NOMO-1 (cell line): ENCODE measurements around the gene THRAP3.
"Not testable (repeated sequence)": the region's sequence is repeated elsewhere in the genome, so short reads cannot be mapped to it uniquely, and the experiment has no call there.

Experiments
- DNase-seq, 2 experiments: peaks; one replicate each; lab custom pipeline; 2025; ENCODE audit not compliant: unreplicated experiment in 2 of 2; lab: John Stamatoyannopoulos, UW

Gene THRAP3

DNA sequence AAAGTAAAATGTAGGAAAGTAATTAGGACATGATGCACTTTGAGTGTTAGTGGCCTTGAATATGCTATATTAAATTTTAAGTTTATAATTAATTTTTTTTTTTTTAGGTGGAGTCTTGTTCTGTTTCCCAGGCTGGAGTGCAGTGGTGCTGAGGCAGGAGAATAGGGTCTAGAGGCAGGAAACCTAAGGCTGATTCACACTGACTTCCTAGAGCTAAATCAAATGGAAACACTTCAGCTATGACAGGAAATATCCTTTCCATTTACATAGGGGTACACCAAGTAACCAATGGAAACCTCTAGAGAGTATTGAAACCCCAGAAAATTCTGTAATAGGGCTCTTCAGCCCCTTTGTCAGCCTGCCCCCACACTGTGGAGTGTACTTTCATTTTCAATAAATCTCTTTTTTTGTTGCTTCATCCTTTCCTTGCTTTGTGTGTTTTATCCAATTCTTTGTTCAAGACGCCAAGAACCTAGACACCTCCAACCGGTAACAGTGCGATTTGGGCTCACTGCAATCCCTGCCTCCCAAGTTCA lies 17.9 kb upstream of the THRAP3 start:
- no peak for DNase-seq

DNA sequence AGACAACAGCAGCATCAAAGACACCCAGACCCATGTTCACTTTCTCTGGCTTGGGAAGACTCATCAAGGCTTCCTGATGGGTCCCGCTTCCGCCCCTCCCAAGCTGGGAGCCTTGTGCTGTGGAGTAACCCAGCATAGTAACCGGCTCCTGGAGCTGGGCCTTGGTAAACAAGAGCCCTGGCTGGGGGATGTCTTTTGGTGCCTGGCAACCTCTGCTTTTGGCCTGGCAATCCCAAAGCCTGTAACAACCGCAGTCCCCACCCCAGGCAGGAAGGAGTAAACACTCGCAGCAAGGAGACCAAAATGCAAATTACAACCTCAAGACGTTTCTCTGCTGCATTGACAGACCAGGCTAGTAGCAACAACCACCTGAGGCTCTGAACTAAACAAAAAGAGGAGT lies 16.9 kb upstream of the THRAP3 start:
- DNase-seq = no peak

DNA sequence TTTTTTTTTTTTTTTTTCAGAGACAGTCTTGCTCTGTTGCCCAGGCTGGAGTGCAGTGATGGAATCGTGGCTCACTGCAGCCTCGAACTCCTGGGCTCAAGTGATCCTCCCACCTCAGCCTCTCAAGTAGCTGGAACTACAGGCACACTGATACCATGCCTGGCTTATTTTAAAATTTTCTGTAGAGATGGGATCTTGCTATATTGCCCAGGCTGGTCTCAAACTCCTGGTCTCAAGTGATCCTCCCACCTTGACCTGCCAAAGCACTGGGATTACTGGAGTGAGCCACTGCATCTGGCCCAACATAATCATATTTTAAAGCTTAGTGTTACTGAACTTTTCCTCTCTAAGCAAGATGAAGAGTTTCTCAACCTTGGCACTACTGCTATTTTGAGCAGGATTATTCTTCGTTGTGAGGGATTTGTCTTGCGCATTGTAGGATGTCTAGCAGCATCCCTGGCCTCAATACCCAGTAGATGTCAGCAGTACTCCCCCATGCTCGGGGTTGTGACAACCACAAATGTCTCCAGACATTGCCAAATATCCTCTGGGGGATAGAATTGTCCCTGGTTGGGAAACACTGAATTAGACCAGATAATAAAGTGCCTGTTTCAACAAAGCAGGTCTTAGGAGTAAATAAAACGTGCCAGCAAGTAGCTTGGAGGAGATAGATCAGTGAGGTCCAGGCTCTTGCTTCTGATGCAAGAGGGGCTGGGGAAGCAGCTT lies 15.1 kb upstream of the THRAP3 start:
- DNase-seq = peak; percentile 69 to 87

DNA sequence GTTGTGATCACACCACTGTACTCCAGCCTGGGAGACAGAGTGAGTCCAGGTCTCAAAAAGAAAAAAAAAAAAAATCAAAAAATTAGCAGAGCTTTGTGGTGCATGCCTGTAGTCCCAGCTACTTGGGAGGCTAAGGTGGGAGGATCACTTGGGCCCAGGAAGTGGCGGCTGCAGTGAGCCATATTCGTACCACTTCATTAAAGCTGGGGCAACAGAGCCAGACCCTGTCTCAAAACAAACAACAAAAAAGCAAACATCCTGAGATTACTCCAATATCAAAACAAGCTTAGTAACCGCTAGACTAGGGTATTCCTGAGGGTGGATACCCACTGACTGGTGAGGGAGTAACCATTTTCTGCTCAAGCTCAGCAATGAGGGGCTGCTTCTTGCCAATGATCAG lies 12.9 kb upstream of the THRAP3 start:
- DNase-seq = no peak

DNA sequence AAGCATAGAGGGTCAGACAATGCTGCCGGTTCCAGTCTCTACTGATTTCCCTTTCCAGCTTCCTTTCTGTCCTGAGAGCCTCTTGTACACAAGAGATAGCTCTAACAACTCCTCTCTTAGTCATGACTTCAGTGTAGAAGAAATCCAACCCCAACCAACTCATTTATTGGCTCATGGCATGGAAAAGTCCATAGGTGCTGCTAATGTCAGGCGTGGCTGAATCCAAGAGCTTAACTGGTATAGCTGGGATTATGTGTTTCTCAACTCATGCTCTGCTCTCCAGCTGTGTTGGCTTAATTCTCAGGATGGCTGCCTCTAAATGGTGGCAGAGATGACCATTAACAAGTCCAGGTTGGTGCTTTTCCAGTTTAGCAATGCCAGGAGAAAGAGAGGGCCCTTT lies 12.4 kb upstream of the THRAP3 start:
- DNase-seq = no peak

DNA sequence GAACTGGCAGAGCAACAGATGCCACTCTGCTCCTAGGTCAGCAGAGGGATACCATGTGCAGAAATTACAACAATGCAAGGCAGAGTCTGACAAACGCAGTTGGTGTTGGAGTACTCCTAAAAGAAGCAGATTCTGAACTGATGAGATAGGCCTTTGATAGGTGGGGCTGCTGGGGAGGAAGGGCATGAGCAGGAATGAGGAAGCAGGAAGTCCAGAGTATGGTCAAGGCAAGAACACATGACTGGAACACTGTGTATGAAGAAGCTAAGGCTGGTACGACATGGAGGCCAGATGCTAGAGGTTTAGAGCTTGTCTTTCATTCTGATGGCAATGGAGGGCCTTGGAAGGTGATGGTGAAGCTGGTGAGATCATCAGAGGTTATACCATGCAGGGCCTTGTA lies 11.5 kb upstream of the THRAP3 start:
- DNase-seq = peak; percentile 28 to 43

DNA sequence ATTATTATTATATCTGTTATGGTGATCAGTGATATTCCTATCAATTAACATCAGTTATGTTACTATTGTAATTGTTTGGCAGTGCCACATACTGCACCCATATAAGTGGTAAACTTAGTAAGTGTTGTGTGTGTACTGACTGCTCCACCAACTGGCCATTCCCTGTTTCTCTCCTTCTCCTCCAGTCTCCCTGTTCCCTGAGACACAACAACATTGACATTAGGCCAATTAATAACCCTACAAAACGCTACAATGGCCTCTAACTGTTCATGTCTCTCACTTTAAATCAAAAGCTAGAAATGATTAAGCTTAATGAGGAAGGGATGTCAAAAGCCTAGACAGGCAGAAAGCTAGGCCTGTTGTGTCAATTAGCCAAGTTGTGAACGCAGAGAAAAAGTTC lies 6.6 kb upstream of the THRAP3 start:
- DNase-seq = no peak

DNA sequence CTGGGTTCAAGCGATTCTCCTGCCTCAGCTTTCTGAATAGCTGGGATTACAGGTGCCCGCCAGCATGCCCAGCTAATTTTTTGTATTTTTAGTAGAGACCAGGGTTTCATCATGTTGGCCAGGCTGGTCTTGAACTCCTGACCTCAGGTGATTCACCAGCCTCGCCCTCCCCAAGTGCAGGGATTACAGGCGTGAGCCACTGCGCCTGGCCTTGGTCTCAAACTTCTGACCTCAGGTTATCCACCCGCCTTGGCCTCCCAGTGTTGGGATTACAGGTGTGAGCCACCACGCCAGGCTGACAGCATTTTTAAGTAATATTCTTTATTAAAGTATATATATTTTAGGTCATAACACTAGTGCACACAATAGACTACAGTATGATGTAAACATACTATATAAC lies 2.3 kb upstream of the THRAP3 start:
- DNase-seq = not testable (repeated sequence)

DNA sequence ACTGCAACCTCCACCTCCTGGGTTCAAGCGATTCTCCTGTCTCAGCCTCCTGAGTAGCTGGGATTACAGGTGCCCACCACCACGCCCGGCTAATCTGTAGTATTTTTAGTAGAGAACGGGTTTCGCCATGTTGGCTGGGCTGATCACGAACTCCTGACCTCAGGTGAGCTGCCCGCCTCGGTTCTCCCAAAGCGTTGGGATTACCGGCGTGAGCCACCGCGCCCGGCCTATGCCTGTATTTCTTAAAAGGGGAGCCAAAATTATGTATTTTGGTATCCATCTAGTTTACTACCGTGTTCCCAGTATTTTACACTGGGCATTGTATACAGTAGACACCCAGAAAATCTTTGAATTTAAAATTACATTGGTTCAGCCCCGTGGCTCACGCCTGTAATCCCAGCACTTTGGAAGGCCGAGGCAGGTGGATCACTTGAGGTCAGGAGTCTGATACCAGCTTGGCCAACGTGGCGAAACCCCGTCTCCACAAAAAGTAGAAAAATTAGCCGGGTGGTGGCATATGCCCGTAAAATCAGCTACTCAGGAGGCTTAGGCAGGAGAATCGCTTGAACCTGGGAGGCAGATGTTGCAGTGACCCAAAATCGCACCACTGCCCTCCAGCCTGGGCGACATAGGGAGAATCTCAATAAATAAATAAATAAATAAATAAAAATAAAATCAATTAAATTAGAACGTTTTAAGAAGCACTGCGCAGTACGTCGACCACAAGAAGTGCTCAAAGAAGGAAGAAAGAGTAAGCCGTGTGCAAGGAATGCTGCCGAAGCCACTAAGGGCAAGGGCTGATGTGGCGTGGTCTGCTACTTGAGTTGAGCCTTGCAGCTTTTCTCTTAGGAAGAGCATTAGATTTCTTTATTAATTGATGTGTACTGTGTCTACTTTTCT lies 1.5 kb upstream of the THRAP3 start:
- DNase-seq = peak; percentile 21 to 56

DNA sequence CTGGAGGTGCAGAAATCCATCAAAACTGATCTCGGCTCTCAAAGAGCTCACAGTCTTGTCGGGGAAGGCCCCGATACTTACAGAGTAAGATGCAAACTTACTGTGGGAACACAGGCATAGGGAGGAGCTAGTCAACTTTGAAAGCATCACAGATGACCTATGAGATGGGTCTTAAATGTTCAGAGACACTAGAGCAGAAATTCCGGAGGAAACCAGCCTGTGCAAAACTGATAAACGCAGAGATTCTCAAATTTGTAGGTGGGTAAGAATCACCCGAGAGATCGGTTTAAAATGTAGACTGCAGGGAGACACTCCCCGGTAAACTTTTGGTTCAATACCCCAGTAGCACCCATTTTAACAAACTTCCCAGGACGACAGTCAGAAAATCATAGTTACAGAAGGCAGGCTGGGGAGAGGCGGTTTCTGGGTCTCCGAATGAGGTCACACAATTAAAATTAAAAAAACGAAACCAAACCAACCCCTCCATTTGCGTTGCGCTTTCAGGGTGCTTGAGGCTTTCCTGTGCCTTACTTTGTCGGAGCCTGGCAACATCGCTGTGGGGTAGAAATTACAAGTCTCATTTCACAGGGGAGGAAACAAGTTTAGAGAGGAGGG lies 755 bp upstream of the THRAP3 start:
- DNase-seq = peak in 1 of 2 experiments; percentile 56

DNA sequence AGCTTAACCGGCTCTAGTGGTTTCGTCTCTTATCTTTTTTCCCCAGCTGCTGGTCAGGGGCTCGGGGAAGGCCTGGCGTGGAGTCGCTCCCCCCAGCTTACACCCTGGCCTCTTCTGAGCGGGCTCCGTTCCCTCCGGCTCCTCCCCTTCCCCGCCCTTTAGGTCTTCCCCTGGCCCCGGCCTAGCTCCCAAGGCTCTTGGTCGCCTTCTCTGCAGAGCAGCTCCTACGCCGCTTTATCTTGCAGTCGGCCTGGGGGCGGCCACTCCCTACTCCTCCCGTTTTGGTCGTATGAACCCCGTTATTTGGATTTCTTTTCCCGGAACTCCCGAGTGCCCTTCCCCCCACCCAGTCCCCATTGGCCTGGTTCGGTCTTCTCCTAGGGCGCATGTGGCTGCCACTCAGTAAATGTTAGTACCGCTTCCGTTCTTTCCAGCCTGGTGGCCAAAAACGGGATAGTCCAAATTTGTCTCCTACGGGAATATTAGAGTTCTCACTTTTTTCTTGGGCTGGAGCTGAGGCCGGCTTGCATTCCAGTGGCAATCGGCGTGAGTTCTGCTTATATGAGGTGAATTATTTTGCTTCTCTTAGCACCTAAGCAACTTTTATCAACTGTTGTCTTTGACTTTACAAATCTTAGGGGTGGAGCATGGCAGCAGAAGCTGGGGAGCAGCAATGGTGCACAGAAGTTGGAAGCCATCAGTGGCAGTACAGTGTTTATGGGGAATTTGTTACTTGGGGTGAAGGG lies 467 bp downstream of the THRAP3 start:
- peak; percentile 89 to 90 for DNase-seq

DNA sequence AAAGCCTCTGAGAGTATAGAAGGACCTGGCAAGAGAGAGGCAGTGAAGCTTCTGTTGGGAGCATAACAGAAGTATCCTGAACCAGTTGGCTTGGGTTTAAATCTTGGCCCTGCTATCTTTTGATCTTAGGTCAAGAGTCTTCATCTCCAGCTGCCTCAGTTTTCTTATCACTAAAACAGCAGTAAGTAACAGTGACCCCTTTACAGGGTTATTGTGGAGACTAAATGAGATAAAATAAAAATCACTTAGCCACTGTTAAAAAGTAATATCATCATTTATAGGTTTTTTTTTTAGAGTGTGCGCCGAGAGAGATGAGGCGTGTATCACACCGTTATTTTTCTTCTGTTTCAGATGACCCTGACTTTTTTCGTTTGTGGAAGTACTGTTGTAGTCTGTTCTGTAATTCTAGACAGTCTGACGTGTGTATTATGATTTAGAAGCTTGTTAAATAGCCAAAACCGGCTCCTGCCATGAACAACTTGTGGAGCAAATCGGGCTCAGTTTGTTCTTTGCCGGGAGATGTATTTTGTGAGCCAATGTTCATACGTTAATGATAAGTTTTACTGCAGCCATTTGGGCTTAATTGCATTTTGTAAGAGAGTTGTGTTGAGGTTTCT lies 1.1 kb downstream of the THRAP3 start:
- no peak for DNase-seq

DNA sequence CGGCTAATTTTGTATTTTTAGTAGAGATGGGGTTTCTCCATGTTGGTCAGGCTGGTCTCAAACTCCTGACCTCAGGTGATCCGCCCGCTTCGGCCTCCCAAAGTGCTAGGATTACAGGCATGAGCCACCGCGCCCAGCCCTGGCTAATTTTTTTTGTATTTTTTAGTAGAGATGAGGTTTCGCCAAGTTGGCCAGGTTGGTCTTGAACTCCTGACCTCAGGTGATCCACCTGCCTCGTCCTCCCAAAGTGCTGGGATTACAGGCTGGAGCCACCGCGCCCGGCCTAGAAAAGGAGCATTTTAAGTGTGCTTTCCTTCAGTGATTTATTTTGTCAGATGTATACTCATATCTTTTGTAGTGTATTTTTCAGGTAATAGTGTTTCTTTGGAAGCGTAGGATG lies 6.0 kb downstream of the THRAP3 start:
- not testable (repeated sequence) for DNase-seq

DNA sequence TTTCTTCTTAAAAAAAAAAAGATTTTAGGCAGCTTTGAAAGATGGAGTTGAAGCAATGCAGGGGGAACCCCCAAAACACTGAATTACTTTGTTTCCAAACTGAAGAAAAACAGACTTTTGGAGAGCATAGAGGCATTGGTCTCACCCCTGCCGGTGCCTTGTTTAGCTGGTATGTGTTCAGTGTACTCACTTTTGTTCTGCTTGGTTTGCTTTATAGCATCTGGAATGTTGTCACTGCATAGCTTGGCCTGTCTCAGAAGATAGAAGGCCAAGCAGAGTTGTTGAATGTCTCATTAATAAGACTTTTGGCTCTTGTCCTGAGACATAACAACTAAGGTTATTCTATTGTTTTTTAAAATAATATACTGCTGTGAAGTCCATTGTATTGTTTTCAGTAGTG lies 6.9 kb downstream of the THRAP3 start:
- no peak for DNase-seq

DNA sequence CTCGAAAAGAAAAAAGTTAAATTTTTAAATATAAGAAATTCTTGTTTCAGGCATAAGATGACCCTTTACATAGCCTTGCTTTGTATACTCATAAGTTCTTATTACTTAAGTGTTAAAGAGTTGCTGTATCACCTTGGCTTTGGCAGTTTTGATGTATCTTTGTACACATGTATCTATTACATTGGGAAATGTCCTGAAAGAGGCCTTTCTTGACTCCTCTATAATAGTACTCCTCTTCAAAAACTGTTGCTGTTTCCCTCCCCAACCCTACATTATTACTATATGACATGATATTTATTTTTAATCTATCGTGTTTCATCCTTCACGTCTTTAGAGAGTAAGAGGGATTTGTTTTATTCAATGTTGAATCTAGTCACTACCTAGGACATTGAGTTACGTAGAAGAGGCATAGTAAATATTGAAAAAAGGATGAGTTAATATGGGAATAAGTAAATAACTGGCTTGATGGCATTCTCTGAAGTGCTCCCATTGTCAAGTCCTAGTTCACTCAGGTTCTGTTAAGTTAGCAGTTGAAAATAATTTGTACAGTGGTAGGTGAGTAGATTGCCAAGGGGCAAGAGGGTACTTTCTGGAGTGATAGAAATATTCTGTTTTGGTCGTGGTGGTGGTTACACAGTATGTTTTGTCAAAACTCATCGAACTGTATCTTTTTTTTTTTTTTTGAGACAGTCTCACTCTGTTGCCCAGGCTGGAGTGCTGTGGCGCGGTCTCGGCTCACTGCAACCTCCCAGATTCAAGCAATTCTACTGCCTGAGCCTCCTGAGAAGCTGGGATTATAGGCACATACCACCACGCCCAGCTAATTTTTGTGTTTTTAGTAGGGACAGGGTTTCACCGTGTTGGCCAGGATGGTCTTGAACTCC lies 8.2 kb downstream of the THRAP3 start:
- DNase-seq = no peak

DNA sequence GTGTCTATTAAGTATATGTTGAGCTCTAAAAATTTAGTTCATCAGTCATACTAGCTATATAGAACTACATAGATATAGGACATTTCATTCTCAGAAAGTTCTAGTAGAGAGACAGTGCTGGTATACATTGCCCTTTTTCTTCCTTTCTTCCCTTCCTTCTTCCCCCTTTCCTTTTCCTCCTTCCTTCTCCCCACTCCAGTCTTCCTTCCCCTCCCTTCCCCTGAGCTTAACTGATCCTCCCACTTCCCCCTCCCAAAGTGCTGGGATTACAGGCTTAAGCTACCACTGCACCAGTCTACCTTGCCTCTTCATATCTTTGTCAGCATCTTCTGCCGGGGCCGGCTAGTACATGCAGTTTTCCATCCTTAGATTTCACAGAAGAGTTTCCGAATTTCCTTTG lies 12.1 kb downstream of the THRAP3 start:
- DNase-seq = no peak

DNA sequence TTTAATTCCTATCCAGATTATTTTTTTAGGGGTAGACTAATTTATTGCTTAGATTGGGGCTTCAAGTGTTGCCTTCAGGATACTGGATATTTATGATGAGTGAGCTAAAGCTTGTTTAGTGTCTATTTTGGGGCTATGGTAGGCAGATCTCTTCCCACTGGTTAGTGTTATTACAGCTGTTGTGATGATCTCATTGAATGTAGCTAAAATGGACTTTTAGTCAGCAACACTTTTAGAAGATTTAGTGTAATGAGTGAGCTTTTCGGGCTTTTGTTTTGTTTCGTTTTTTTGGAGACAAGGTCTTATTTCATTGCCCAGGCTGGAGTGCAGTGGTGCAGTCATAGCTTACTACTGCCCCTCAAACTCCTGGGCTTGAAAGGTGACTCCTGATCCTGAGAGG lies 14.2 kb downstream of the THRAP3 start:
- no peak for DNase-seq

DNA sequence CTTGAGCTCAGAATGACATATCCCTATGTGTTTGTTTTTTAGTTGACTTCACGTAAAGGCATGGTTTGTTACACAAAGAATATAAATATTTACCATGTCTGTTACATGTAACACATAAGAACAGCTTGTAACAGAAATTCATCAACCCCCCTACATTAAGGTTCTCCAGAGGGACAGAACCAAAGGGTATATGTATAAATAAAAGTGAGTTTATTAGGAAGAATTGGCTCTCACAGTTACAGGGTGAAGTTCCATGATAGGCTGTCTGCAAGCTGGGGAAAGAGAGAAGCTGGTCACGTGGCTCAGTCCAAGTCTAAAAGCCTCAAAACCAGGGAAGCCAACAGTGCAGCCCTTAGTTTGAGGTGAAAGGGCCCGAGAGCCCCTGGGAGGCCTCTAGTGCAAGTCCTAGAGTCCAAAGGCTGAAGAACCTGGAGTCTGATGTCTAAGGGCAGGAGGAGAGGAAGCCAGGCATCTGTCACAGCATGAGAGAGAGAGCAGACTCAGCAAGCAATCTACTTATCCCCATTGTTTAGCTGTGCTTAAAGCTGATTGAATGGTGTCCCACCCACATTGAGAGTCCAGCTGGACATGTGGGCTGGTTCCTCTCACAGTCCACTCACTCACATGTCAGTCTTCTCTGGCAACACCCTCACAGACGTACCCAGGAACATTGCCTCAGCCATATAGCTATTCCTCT lies 15.8 kb downstream of the THRAP3 start:
- DNase-seq = no peak

DNA sequence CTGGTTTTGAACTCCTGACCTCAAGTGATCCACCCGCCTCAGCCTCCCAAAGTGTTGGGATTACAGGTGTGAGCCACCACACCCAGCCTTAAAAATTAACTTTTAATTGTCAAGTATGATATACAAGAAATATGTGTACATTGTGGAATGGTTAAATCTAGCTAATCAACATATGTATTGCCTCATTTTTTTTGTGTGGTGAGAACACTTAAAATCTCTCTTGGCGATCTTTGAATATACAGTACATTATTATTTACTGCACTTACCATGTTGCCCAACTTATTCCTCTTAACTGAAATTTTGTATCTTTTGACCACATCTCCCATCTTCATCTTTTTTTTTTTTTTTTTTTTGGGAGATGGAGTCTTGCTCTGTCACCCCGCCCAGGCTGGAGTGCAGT lies 23.3 kb downstream of the THRAP3 start:
- peak; percentile 30 to 50 for DNase-seq
